Activated B cell treated with CpG ODN at 0.5 μM for 24 hours (primary cell): Measurements from ENCODE around the gene RPL13. TPM values are rescaled to one million over a fixed set of nuclear protein-coding genes. Genes with fewer than 3 reads are reported as not detected.

Experiments used
- ATAC-seq: fragments of 200-7000 bp; cut with Tn5 transposase; one replicate; pipeline ENCODE4 v1.10.0; 2021; ENCODE audit warnings: low read depth, mild to moderate bottlenecking, moderate library complexity
- CTCF ChIA-PET: fragments of 350-600 bp; sonication (Branson Sonifier 250); formaldehyde crosslinking; loops from one replicate; lab custom pipeline; 2021; ENCODE audit warnings: antibody characterized with exemption; lab: Charles Lee
- POLR2A ChIA-PET: fragments of 350-600 bp; sonication (Branson Sonifier 250); formaldehyde crosslinking; loops from one replicate; lab custom pipeline; 2021; ENCODE audit warnings: antibody characterized with exemption; lab: Charles Lee
- DNase-seq: peaks from one replicate; pipeline ENCODE4 v3.0.0; 2022
- H3K27ac Mint-ChIP-seq: one replicate; pipeline ENCODE4 v1.8.0; 2020; ENCODE audit warnings: mixed read lengths
- H3K27me3 Mint-ChIP-seq: one replicate; pipeline ENCODE4 v1.8.0; 2021; ENCODE audit warnings: mixed read lengths
- H3K36me3 Mint-ChIP-seq: one replicate; pipeline ENCODE4 v1.8.0; 2021; ENCODE audit warnings: low read depth, mixed read lengths
- H3K4me1 Mint-ChIP-seq: one replicate; pipeline ENCODE4 v1.8.0; 2021; ENCODE audit warnings: mixed read lengths
- H3K4me3 Mint-ChIP-seq: one replicate; pipeline ENCODE4 v1.8.0; 2020; ENCODE audit warnings: mild to moderate bottlenecking, mixed read lengths
- H3K9me3 Mint-ChIP-seq: one replicate; pipeline ENCODE4 v1.8.0; 2020; ENCODE audit warnings: mixed read lengths
- CTCF ChIP-seq: fragments of 200-600 bp; IDR thresholded peaks from one replicate; pipeline ENCODE4 v1.8.0; 2022; ENCODE audit warnings: antibody characterized with exemption, mild to moderate bottlenecking
- intact Hi-C: fragments of 100-400 bp; cut with micrococcal nuclease; formaldehyde crosslinking; loops from one replicate; pipeline ENCODE4 v1.15.1; 2024
- total RNA-seq: library from RNA; stranded (reverse); gene quantifications from 2 replicates; pipeline ENCODE4 v1.2.3, GENCODE V29; 2022

The RPL13 gene
- total RNA-seq, 1 donor from 2014 or later = 3,566 TPM

- peaks cover 87% of the 10 kb centered on the region for H3K36me3 Mint-ChIP-seq
- POLR2A ChIA-PET = no interaction called here
- CTCF ChIA-PET = no interaction called here
Measured at GRCh38 chr16:89522287-89522686, 38.2 kb upstream of the RPL13 start.

GRCh38 chr16:89523680-89524344 lies 36.7 kb upstream of the RPL13 start:
- Mint-ChIP-seq H3K4me3 (no peak overlapping the region), H3K36me3 (peaks cover 87% of the 10 kb centered on the region), H3K4me1 (peaks cover 14% of the 10 kb centered on the region), H3K9me3 (no peaks in the 10 kb centered on the region), H3K27ac (no peak overlapping the region), H3K27me3 (no peaks in the 10 kb centered on the region)
- CTCF ChIA-PET = no interaction called here
- no peak for DNase-seq
- intact Hi-C loops = no loop called here
- POLR2A ChIA-PET = no interaction called here
- no peak for TF ChIP-seq CTCF
- no peak for ATAC-seq

More at GRCh38 chr16:89522287-89522686, 38.2 kb upstream of the RPL13 start:
- no peak overlapping the region for H3K4me3 Mint-ChIP-seq
- DNase-seq (no peak), ATAC-seq (no peak)
- H3K9me3 Mint-ChIP-seq = no peaks in the 10 kb centered on the region
- no peak overlapping the region for H3K27ac Mint-ChIP-seq
- no peaks in the 10 kb centered on the region for H3K27me3 Mint-ChIP-seq
- H3K4me1 Mint-ChIP-seq = peaks cover 14% of the 10 kb centered on the region
- intact Hi-C loops = no loop called here
- no peak for TF ChIP-seq CTCF

GRCh38 chr16:89525146-89525913 lies 35.2 kb upstream of the RPL13 start:
- Mint-ChIP-seq H3K4me3 (no peak overlapping the region), H3K27ac (no peak overlapping the region), H3K4me1 (peaks cover 14% of the 10 kb centered on the region), H3K27me3 (no peaks in the 10 kb centered on the region), H3K9me3 (no peaks in the 10 kb centered on the region), H3K36me3 (peaks cover 85% of the 10 kb centered on the region)
- intact Hi-C loops = no loop called here
- ChIA-PET CTCF (no interaction called here), POLR2A (no interaction called here)
- ATAC-seq = peak; percentile 31
- DNase-seq = no peak
- TF ChIP-seq CTCF = no peak

GRCh38 chr16:89529097-89529496 lies 31.4 kb upstream of the RPL13 start:
- ATAC-seq = no peak
- POLR2A ChIA-PET = no interaction called here
- H3K4me1 Mint-ChIP-seq = peaks cover 21% of the 10 kb centered on the region

More at GRCh38 chr16:89529097-89529496, 31.4 kb upstream of the RPL13 start:
- H3K9me3 Mint-ChIP-seq = no peaks in the 10 kb centered on the region
- no peak overlapping the region for H3K27ac Mint-ChIP-seq
- TF ChIP-seq CTCF = no peak
- intact Hi-C loops = no loop called here
- H3K36me3 Mint-ChIP-seq = peaks cover 84% of the 10 kb centered on the region
- CTCF ChIA-PET = no interaction called here
- H3K27me3 Mint-ChIP-seq = no peaks in the 10 kb centered on the region
- DNase-seq = no peak
- no peak overlapping the region for H3K4me3 Mint-ChIP-seq
